Testis (tissue), 2 donors: ENCODE measurements around the gene MAP3K12.

ENCODE experiments used
- CTCF ChIP-seq, 3 experiments: fragments of 450-650 bp in 2 of 3; fragments of 200-600 bp in 1 of 3; sonication (generic) in 1 of 3; IDR thresholded peaks; one replicate each; pipeline ENCODE4 v1.5.1; 2016 to 2019; ENCODE audit warnings: antibody characterized with exemption in 3 of 3, mild to moderate bottlenecking in 2 of 3, moderate library complexity in 1 of 3
- POLR2A ChIP-seq: fragments of 450-650 bp; IDR thresholded peaks from one replicate; pipeline ENCODE4 v1.6.1; 2017; ENCODE audit warnings: antibody characterized with exemption, mild to moderate bottlenecking, moderate library complexity

GRCh38 chr12:53515291-53515680, 16.0 kb upstream of the MAP3K12 start:
- no peak for TF ChIP-seq CTCF (IDR thresholded peaks at IDR 0.05)
- no peak for TF ChIP-seq POLR2A
